ENCODE measurements around the gene CNOT6.

- TF ChIP-seq CTCF (IDR thresholded peaks at IDR 0.05; ENCODE audit: insufficient read depth, low read depth, low read length), result no peak
- no peak for TF ChIP-seq EZH2 (IDR thresholded peaks at IDR 0.05; ENCODE audit: insufficient read depth, low read length)
Measured at GRCh38 chr5:180521591-180521990, 27.4 kb downstream of the CNOT6 start.
